GM12801 (cell line): ENCODE data around the gene MED25.

ENCODE experiments used
- TF ChIP-seq, protein P1 (sequence below): IDR thresholded peaks from one replicate; pipeline ENCODE4 v1.5.1; 2011; ENCODE audit warnings: control low read depth; ENCODE audit not compliant: insufficient read length; ENCODE audit errors: extremely low read depth

Gene MED25

DNA sequence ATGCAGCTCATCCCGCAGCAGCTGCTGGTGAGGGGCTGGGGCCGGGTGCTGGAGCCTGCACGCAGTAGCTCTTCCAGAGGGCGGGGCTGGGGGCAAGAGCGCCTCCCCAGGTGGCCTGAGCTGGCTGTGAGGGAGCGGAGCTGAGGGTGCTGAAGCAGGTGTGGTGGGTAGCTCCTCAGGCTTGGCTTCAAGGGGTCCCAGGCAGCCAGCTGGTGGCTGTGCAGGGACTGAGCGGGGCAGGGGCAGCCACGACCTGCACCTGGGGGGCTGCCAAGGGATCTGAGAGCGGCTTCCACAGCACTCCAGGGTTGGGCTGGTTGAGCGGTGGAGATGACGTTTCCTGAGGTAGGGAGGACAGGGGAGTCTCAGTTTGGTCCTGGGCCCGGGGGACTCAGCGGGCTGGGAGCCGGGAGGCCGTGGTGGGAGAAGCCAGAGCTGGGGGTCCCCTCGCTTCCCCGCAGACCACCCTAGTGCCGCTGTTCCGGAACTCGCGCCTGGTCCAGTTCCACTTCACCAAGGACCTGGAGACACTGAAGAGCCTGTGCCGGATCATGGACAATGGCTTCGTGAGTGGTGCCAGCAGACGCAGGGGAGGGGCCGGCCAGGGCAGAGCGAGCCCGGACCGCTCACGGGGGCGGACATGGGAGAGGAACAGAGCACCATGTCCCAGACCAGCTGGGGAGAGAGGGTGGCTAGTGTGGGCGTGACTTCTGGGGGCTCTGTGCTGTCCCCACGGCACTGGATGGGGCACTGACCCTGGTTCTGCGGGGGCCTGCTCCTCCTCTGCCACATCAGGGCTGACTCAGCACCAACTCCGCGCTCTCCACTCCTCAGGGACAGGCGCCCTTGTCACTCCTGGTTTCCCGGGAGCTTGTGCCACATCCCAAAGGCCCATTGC is 40.2 kb downstream of the MED25 start:
- TF ChIP-seq, protein P1, sequence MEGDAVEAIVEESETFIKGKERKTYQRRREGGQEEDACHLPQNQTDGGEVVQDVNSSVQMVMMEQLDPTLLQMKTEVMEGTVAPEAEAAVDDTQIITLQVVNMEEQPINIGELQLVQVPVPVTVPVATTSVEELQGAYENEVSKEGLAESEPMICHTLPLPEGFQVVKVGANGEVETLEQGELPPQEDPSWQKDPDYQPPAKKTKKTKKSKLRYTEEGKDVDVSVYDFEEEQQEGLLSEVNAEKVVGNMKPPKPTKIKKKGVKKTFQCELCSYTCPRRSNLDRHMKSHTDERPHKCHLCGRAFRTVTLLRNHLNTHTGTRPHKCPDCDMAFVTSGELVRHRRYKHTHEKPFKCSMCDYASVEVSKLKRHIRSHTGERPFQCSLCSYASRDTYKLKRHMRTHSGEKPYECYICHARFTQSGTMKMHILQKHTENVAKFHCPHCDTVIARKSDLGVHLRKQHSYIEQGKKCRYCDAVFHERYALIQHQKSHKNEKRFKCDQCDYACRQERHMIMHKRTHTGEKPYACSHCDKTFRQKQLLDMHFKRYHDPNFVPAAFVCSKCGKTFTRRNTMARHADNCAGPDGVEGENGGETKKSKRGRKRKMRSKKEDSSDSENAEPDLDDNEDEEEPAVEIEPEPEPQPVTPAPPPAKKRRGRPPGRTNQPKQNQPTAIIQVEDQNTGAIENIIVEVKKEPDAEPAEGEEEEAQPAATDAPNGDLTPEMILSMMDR, result no peak

- TF ChIP-seq, protein P1, result no peak
These were observed 41.7 kb downstream of the MED25 start for GRCh38 chr19:49859682-49860335.

DNA sequence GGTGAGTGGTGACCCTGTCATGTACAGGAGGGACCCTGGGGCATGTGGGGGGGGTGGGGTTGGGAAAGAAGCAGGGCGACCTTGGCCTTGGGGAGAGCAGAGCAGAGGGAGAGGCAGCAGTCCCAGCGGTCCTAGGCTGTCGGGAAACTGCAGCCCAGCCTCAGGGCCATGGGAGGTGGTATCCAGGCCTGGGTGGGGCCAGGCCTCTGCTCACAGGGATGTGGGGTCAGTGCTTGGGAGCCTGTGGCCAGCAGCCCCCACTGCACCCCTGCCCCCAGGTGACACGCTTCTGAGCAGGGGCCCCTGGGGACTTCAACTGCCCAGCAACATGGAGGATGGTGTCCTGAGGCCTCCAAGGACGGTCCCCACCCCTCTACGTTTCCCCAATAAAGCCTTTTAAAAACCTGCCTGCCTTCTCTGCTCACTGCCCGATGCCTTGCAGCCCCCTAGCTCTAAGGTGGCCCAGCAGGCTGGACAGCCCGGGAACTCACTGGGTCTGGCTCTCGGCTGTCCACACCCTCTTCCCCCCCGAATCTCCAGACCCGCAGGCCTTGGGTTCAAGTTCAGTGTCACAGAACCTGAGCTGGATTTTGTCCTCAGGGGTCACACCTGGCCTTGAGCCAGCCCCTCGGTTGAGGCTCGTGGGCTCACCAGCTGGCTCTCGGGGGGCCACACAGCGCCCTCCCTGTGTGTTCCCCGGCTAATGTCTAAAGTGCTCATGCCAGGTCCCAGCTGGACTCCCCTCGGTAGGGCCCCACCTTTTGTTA is 42.4 kb downstream of the MED25 start:
- TF ChIP-seq, protein P1, result no peak

DNA sequence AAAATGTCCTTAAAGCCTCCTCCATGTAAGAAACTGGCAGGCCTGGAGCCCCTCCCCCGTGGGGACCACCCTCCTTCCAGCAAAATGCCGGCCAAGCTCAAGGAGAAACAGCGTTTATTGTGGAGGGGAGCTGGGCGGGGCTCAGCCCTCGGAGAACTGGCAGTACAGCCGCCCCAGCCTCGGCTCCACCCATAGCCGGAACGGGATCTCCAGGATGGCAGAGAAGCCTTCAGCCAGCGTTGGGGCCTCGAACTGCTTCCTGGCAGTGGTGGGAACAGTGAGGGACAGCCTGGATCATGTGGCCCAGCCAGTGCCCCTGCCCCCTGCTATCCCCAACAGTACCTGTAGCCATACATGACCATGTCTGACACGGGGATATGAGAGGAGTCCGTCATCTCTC is 43.0 kb downstream of the MED25 start:
- TF ChIP-seq, protein P1, result no peak

DNA sequence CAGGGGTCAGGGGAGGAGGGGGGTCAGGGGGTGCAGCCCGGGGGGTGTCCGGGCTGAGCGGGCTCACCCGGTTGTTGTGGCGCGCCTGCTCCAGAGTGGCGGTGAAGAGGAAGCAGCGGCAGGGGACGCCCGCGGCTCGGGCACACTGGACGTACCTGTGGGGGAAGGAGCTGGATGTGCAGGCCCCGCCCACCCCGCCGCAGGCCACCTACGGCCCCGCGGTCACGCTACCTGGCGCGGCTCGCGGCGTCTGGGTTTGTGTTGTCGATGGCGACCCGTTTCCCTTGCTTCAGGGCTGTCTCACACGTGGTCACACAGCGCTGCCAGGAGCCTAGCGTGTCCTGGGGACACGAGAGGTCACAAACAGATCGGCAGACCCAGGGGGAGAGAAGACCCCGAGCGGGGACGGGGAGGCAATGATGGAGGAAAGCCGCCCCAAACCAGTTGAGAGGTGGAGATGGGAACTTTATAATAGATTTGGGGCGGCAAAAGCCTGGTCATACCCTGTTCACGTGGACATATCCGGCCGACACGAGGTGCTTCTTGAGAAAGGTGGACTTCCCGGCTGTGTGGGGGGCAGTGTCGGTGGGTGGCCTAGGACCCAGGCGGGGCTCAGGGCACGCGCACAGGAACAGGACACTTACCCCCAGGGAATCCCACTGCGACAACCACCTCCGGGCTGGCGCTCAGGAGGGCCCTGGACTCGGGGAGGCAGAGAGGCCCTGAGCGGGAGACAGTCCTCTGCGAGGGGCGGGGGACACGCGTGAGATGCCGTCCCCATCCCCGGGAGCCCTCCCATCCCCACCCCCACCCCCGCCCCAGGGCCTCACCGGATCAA is 43.7 kb downstream of the MED25 start:
- TF ChIP-seq, protein P1, result no peak

GRCh38 chr19:49862391-49863253 is 44.5 kb downstream of the MED25 start:
- TF ChIP-seq, protein P1, result no peak
